IMR-90 (cell line): ENCODE measurements around the gene IFI35. TPM values are rescaled to one million over a fixed set of nuclear protein-coding genes. Genes with fewer than 3 reads are reported as not detected.

Experiments used
- ATAC-seq: fragments of 200-7000 bp; cut with Tn5 transposase; 2 replicates; pipeline ENCODE4 v1.9.1; 2020; ENCODE audit warnings: low read depth, mild to moderate bottlenecking, moderate library complexity
- BruUV-seq: library from RNA; stranded (reverse); fragments of 400-500 nt; replicated peaks from 2 replicates; lab custom pipeline; 2021; lab: Mats Ljungman, UMichigan
- CTCF ChIA-PET: fragments of 300-600 bp; formaldehyde crosslinking; extraction: SDS; loops from one replicate; lab custom pipeline; 2021; ENCODE audit warnings: antibody characterized with exemption; lab: Yijun Ruan, JAX
- POLR2A ChIA-PET: fragments of 300-600 bp; sonication (Branson Sonifier 250); formaldehyde crosslinking; loops from one replicate; lab custom pipeline; 2022; ENCODE audit warnings: antibody characterized with exemption; ENCODE audit not compliant: unreplicated experiment; lab: Charles Lee
- DNase-seq: peaks from one replicate; pipeline ENCODE4 v3.0.0; 2013
- H2AFZ ChIP-seq: replicated peaks from 2 replicates; pipeline ENCODE3; 2013; ENCODE audit warnings: low read length, mild to moderate bottlenecking; ENCODE audit not compliant: poor library complexity
- H2AK5ac ChIP-seq: 2 replicates; pipeline ENCODE4 v1.6.1; 2013; ENCODE audit warnings: low read depth, low read length, inconsistent platforms
- H2AK9ac ChIP-seq: replicated peaks from 2 replicates; pipeline ENCODE3; 2013; ENCODE audit warnings: mild to moderate bottlenecking, low read depth, low read length, moderate library complexity; ENCODE audit not compliant: poor library complexity
- H2BK120ac ChIP-seq: 2 replicates; pipeline ENCODE4 v1.6.1; 2013; ENCODE audit warnings: low read depth, low read length, inconsistent platforms
- H2BK15ac ChIP-seq: 3 replicates; pipeline ENCODE4 v1.6.1; 2013; ENCODE audit warnings: low read depth, low read length, inconsistent platforms
- H2BK20ac ChIP-seq: 2 replicates; pipeline ENCODE4 v1.6.1; 2013; ENCODE audit warnings: low read depth, mild to moderate bottlenecking, inconsistent platforms, low read length, moderate library complexity
- H2BK5ac ChIP-seq: 2 replicates; pipeline ENCODE4 v1.6.1; 2013; ENCODE audit warnings: mild to moderate bottlenecking, low read depth, low read length, inconsistent platforms; ENCODE audit not compliant: poor library complexity, severe bottlenecking
- H3K14ac ChIP-seq: replicated peaks from 2 replicates; pipeline ENCODE4 v1.6.1; 2013; ENCODE audit warnings: low read depth, low read length, inconsistent platforms
- H3K18ac ChIP-seq: 2 replicates; pipeline ENCODE4 v1.6.1; 2013; ENCODE audit warnings: low read depth, low read length, control low read depth
- H3K23ac ChIP-seq: 2 replicates; pipeline ENCODE4 v1.6.1; 2013; ENCODE audit warnings: low read depth, low read length, inconsistent platforms
- H3K27ac ChIP-seq: 2 replicates; pipeline ENCODE4 v1.5.1; 2013; ENCODE audit warnings: mild to moderate bottlenecking, control low read depth, low read length; ENCODE audit not compliant: insufficient read depth
- H3K27me3 ChIP-seq: 2 replicates; pipeline ENCODE4 v1.6.1; 2013; ENCODE audit warnings: low read length; ENCODE audit not compliant: control insufficient read depth, insufficient read depth
- H3K36me3 ChIP-seq: 2 replicates; pipeline ENCODE4 v1.6.1; 2013; ENCODE audit warnings: low read length, mixed read lengths; ENCODE audit not compliant: control insufficient read depth, insufficient read depth
- H3K4ac ChIP-seq: 2 replicates; pipeline ENCODE4 v1.6.1; 2013; ENCODE audit warnings: low read depth, low read length, inconsistent platforms
- H3K4me1 ChIP-seq: 2 replicates; pipeline ENCODE4 v1.6.1; 2013; ENCODE audit warnings: low read length, mixed read lengths; ENCODE audit not compliant: control insufficient read depth, insufficient read depth
- H3K4me2 ChIP-seq: 2 replicates; pipeline ENCODE4 v1.6.1; 2013; ENCODE audit warnings: low read depth, mild to moderate bottlenecking, control low read depth, low read length, moderate library complexity
- H3K4me3 ChIP-seq: 2 replicates; pipeline ENCODE4 v1.5.1; 2013; ENCODE audit warnings: low read depth, mild to moderate bottlenecking, control low read depth, low read length, moderate library complexity; ENCODE audit not compliant: insufficient read depth
- H3K56ac ChIP-seq: 2 replicates; pipeline ENCODE4 v1.6.1; 2013; ENCODE audit warnings: low read length, inconsistent platforms; ENCODE audit not compliant: insufficient read depth; ENCODE audit errors: extremely low read depth
- H3K79me1 ChIP-seq, 2 experiments: 2 replicates each; pipeline ENCODE4 v1.6.1; 2013; ENCODE audit warnings: low read length in 2 of 2, inconsistent platforms in 1 of 2, low read depth in 1 of 2
- H3K9ac ChIP-seq: 2 replicates; pipeline ENCODE4 v1.6.1; 2013; ENCODE audit warnings: low read depth, low read length, control low read depth
- H3K9me1 ChIP-seq: 2 replicates; pipeline ENCODE4 v1.6.1; 2013; ENCODE audit warnings: low read length, inconsistent platforms; ENCODE audit not compliant: insufficient read depth
- H3K9me3 ChIP-seq: 2 replicates; pipeline ENCODE4 v1.6.1; 2013; ENCODE audit warnings: low read length; ENCODE audit not compliant: control insufficient read depth, insufficient read depth
- H4K20me1 ChIP-seq: 2 replicates; pipeline ENCODE4 v1.6.1; 2013; ENCODE audit warnings: low read length, inconsistent platforms; ENCODE audit not compliant: insufficient read depth
- H4K5ac ChIP-seq: 2 replicates; pipeline ENCODE4 v1.6.1; 2013; ENCODE audit warnings: mild to moderate bottlenecking, low read depth, low read length, control low read depth
- H4K8ac ChIP-seq, 2 experiments: 2 replicates each; pipeline ENCODE4 v1.6.1; 2013; ENCODE audit warnings: low read depth in 2 of 2, low read length in 2 of 2, control low read depth in 1 of 2, inconsistent platforms in 1 of 2
- H4K91ac ChIP-seq: 2 replicates; pipeline ENCODE4 v1.6.1; 2013; ENCODE audit warnings: low read depth, low read length, inconsistent platforms; ENCODE audit not compliant: insufficient read depth
- MXI1 ChIP-seq: IDR thresholded peaks from 2 replicates; pipeline ENCODE4 v1.6.1; 2012; ENCODE audit warnings: low read depth, mild to moderate bottlenecking, low read length, moderate library complexity, borderline replicate concordance
- NFE2L2 ChIP-seq: fragments of 150-350 bp; IDR thresholded peaks from 2 replicates; pipeline ENCODE4 v1.6.1; 2016; ENCODE audit warnings: low read depth, mild to moderate bottlenecking, low read length
- RCOR1 ChIP-seq: IDR thresholded peaks from 2 replicates; pipeline ENCODE4 v1.6.1; 2012; ENCODE audit warnings: mild to moderate bottlenecking, low read length, improper control_type of control experiment; ENCODE audit not compliant: insufficient replicate concordance
- RFX5 ChIP-seq: IDR thresholded peaks from 2 replicates; pipeline ENCODE4 v1.8.0; 2012; ENCODE audit warnings: low read depth, mild to moderate bottlenecking, low read length, moderate library complexity
- WGBS, 2 experiments: methylation state at CpG; one replicate each; pipeline versions ENCODE4 v1.1.5 to v1.1.7; 2013; ENCODE audit warnings: missing lambda C conversion rate in 2 of 2; ENCODE audit not compliant: insufficient read length in 1 of 2; ENCODE audit errors: extremely low coverage in 2 of 2; 5-methylcytosine and 5-hydroxymethylcytosine counted together
- dilution Hi-C: fragments of 300-500 bp; cut with HindIII; formaldehyde crosslinking; loops from one replicate; pipeline ENCODE4 v1.14.3; 2018; ENCODE audit warnings: low sequenced_read_pairs; ENCODE audit not compliant: unreplicated experiment
- in situ Hi-C: fragments of 300-500 bp; cut with MboI; formaldehyde crosslinking; loops from 3 replicates; pipeline ENCODE4 v1.14.3; 2019; ENCODE audit warnings: low sequenced_read_pairs, inconsistent platforms, mixed read lengths
- intact Hi-C: fragments of 100-400 bp; cut with micrococcal nuclease; formaldehyde crosslinking; loops from 2 replicates; pipeline ENCODE4 v1.10.0; 2022
- polyA plus RNA-seq, 3 experiments: library from polyadenylated mRNA; depleted of rRNA; stranded (reverse); fragments of >200 nt; gene quantifications; 2 replicates each; pipeline ENCODE4 v1.2.3, GENCODE V29; 2012; ENCODE audit warnings: low replicate concordance in 1 of 3
- total RNA-seq: library from RNA; depleted of rRNA; stranded (reverse); fragments of >200 nt; gene quantifications from 2 replicates; pipeline ENCODE4 v1.2.3, GENCODE V29; 2012

The IFI35 gene
- total and polyA plus RNA-seq, 2 of the 4 experiments (the other 2 are of a cell fraction) = 15.8 to 17.0 TPM

GRCh38 chr17:42989141-42989540 is 17.4 kb upstream of the IFI35 start:
- intact Hi-C loops (no loop called here), in situ Hi-C loops (loop anchor here (25.0 kb wide), 1 partner anchor 373 kb away; no protein-coding TSS in a partner anchor), dilution Hi-C loops (no loop called here)
- BruUV-seq = no TSS peak
- DNase-seq (no peak), ATAC-seq (no peak)
- no peaks in the 10 kb centered on the region; the same call in 1 of the 2 replicates for H3K4me1 ChIP-seq
- H2BK5ac ChIP-seq = peak overlapping the region; percentile 68
- no peak overlapping the region for H3K4me2 ChIP-seq
- no peak overlapping the region for H3K18ac ChIP-seq
- no peaks in the 10 kb centered on the region for H4K20me1 ChIP-seq
- H3K27me3 ChIP-seq = no peaks in the 10 kb centered on the region
- H2BK120ac ChIP-seq = peak overlapping the region; percentile 55; the same call in 1 of the 2 replicates
- peak overlapping the region; percentile 58; the same call in 1 of the 3 replicates for H2BK15ac ChIP-seq
- H3K9ac ChIP-seq = no peak overlapping the region
- CTCF ChIA-PET = no interaction called here
- POLR2A ChIA-PET = interaction anchor here (1.5 kb wide), 1 partner anchor 9 kb away, joined by 5 read pairs; the partner anchor contains the start of gene RPL27
- no peak overlapping the region for H3K4me3 ChIP-seq
- H4K91ac ChIP-seq = peak overlapping the region; percentile 71; the same call in 1 of the 2 replicates
- peaks cover 42% of the 10 kb centered on the region for H3K36me3 ChIP-seq
- no peak overlapping the region for H3K56ac ChIP-seq
- peak overlapping the region; percentile 33 for H2AFZ ChIP-seq
- H3K79me1 ChIP-seq = peaks cover 6 to 44% of the 10 kb centered on the region in 2 experiments; a peak in 3 of 4 replicates
- WGBS, 2 experiments = no CpG with 5 or more reads among the region's 5 CpGs
- peak overlapping the region; percentile 68; the same call in 1 of the 2 replicates for H3K14ac ChIP-seq
- peak overlapping the region; percentile 44 for H2AK9ac ChIP-seq
- no peak overlapping the region for H3K27ac ChIP-seq
- peak overlapping the region; percentile 70; the same call in 1 of the 2 replicates for H3K4ac ChIP-seq
- no peak overlapping the region; the same call in 1 of the 2 replicates for H3K23ac ChIP-seq
- no peak overlapping the region for H4K5ac ChIP-seq
- H4K8ac ChIP-seq = peak overlapping the region in 1 of 2 experiments; percentile 61; a peak in 1 of 4 replicates
- no peaks in the 10 kb centered on the region for H3K9me3 ChIP-seq
- H3K9me1 ChIP-seq = peaks cover 14% of the 10 kb centered on the region
- H2AK5ac ChIP-seq = peak overlapping the region; percentile 83
- peak overlapping the region; percentile 52; the same call in 1 of the 2 replicates for H2BK20ac ChIP-seq
- TF ChIP-seq RCOR1 (no peak), MXI1 (no peak), NFE2L2 (no peak), RFX5 (no peak)
